Prostate gland (tissue), 2 donors: ENCODE measurements around the gene RARG. TPM values are rescaled to one million over a fixed set of nuclear protein-coding genes. Genes with fewer than 3 reads are reported as not detected.

Source experiments
- DNase-seq: peaks from one replicate; pipeline ENCODE4 v3.0.0-alpha.2; 2019; ENCODE audit warnings: low spot score
- H3K27ac ChIP-seq, 2 donors: fragments of 200-600 bp; sonication (generic); 2 replicates each; pipeline ENCODE4 v1.5.1; 2017 to 2019
- H3K27me3 ChIP-seq: fragments of 200-600 bp; sonication (generic); replicated peaks from 2 replicates; pipeline ENCODE4 v1.5.1; 2019; ENCODE audit not compliant: insufficient read depth
- H3K36me3 ChIP-seq, 2 donors: fragments of 200-600 bp; sonication (generic); 1 replicate in 1 of 2; 2 replicates in 1 of 2; pipeline versions ENCODE4 v1.5.1 to v1.8.1; 2017 to 2019
- H3K4me1 ChIP-seq: fragments of 200-600 bp; sonication (generic); replicated peaks from 2 replicates; pipeline ENCODE4 v1.5.1; 2019
- H3K4me3 ChIP-seq, 2 donors: fragments of 200-600 bp; sonication (generic); 2 replicates each; pipeline ENCODE4 v1.5.1; 2017 to 2019
- H3K9me3 ChIP-seq: fragments of 200-600 bp; sonication (generic); 2 replicates; pipeline ENCODE4 v1.5.1; 2017
- POLR2A ChIP-seq: fragments of 450-650 bp; IDR thresholded peaks from one replicate; pipeline ENCODE4 v1.6.1; 2016; ENCODE audit warnings: antibody characterized with exemption, mild to moderate bottlenecking
- POLR2AphosphoS5 ChIP-seq: sonication (generic); formaldehyde crosslinking; IDR thresholded peaks from one replicate; pipeline ENCODE4 v1.6.1; 2017; ENCODE audit warnings: antibody characterized with exemption
- WGBS: methylation state at CpG from one replicate; pipeline ENCODE4 v1.1.5; 2018; 5-methylcytosine and 5-hydroxymethylcytosine counted together
- intact Hi-C: fragments of 100-400 bp; cut with DNase I; formaldehyde crosslinking; loops from one replicate; pipeline ENCODE4 v1.14.2; 2022
- total RNA-seq, 2 donors: library from RNA; depleted of rRNA; stranded (reverse); fragments of >200 nt; gene quantifications; one replicate each; pipeline ENCODE4 v1.1.0, GENCODE V29; 2016
- TF ChIP-seq, protein P1 (sequence below), 4 experiments: fragments of 200-600 bp in 2 of 4; fragments of 450-650 bp in 2 of 4; sonication (generic) in 2 of 4; IDR thresholded peaks; 1 replicate in 3 of 4; 2 replicates in 1 of 4; pipeline ENCODE4 v1.5.1; 2016 to 2019; ENCODE audit warnings: antibody characterized with exemption in 4 of 4, mild to moderate bottlenecking in 2 of 4, moderate library complexity in 2 of 4

The RARG gene
- total RNA-seq, 2 donors from 2014 or later: 28.9 to 30.4 TPM

DNA sequence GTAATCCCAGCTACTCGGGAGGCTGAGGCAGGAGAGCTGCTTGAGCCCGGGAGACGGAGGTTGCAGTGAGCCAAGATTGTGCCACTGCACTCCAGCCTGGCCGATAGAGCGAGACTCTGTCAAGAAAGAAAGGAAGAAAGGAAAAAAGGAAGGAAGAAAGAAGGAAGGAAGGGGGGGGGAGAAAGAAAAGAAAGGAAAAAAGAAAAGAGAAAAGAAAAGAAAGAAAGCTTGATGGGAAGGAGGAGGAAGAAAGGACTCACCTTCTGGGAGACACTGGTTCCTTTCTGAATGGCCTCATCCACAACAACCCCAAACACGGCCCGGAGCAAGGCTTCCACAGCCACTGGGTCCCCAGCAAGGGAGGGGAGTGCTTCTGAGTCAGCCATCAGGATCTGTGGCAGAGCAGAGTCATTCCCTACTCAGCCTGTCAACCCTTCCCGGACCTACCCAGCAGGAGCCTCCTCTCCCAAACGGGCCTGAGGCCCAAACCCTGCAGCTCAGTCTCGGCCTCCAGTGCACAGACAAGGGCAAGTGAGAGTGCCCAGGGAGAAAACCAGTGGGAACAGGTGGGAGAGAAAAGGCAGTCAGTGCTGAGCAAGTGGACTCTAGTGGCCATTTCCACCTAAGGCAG is 58.8 kb downstream of the RARG start:
- TF ChIP-seq POLR2A: no peak
- no peak for DNase-seq
- H3K4me3 ChIP-seq: no peak overlapping the region
- intact Hi-C loops: no loop called here
- H3K4me1 ChIP-seq: peaks cover 21% of the 10 kb centered on the region
- H3K27me3 ChIP-seq: no peaks in the 10 kb centered on the region
- H3K36me3 ChIP-seq: no peaks in the 10 kb centered on the region
- 83% methylated on average over 10 of the region's 10 CpGs for WGBS
- H3K27ac ChIP-seq: peak overlapping the region in 1 of 2 donors; percentile 61
- no peaks in the 10 kb centered on the region for H3K9me3 ChIP-seq

DNA sequence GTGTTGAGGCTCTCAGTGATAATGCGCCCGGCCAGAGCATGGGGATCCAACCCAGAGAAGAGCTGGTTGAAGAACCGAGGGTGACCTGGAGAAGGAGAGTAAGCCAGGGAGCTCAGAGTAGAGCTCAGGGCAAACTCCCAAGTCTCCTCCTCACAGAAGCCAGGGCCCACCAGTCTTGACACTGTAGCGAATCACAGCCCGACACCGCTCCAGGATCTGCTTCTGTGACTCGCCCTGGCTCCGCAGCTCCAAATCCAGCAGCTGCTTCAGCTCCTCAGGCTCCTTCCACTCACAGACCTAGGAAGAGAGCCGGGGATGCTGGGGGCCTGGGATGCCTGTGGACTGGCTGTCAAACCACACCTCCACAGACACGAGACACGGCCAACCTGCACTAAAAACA is 59.7 kb downstream of the RARG start:
- H3K36me3 ChIP-seq: no peaks in the 10 kb centered on the region
- peak overlapping the region; percentile 6 to 61 for H3K27ac ChIP-seq
- H3K4me1 ChIP-seq: peaks cover 21% of the 10 kb centered on the region
- H3K27me3 ChIP-seq: no peaks in the 10 kb centered on the region
- WGBS: 60% methylated on average over 11 of the region's 11 CpGs
- H3K9me3 ChIP-seq: no peaks in the 10 kb centered on the region
- no peak overlapping the region for H3K4me3 ChIP-seq
- no peak for DNase-seq
- intact Hi-C loops: no loop called here
- TF ChIP-seq POLR2AphosphoS5: no peak
- no peak for TF ChIP-seq POLR2A
- TF ChIP-seq, protein P1, sequence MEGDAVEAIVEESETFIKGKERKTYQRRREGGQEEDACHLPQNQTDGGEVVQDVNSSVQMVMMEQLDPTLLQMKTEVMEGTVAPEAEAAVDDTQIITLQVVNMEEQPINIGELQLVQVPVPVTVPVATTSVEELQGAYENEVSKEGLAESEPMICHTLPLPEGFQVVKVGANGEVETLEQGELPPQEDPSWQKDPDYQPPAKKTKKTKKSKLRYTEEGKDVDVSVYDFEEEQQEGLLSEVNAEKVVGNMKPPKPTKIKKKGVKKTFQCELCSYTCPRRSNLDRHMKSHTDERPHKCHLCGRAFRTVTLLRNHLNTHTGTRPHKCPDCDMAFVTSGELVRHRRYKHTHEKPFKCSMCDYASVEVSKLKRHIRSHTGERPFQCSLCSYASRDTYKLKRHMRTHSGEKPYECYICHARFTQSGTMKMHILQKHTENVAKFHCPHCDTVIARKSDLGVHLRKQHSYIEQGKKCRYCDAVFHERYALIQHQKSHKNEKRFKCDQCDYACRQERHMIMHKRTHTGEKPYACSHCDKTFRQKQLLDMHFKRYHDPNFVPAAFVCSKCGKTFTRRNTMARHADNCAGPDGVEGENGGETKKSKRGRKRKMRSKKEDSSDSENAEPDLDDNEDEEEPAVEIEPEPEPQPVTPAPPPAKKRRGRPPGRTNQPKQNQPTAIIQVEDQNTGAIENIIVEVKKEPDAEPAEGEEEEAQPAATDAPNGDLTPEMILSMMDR (IDR thresholded peaks at IDR 0.05): no peak

DNA sequence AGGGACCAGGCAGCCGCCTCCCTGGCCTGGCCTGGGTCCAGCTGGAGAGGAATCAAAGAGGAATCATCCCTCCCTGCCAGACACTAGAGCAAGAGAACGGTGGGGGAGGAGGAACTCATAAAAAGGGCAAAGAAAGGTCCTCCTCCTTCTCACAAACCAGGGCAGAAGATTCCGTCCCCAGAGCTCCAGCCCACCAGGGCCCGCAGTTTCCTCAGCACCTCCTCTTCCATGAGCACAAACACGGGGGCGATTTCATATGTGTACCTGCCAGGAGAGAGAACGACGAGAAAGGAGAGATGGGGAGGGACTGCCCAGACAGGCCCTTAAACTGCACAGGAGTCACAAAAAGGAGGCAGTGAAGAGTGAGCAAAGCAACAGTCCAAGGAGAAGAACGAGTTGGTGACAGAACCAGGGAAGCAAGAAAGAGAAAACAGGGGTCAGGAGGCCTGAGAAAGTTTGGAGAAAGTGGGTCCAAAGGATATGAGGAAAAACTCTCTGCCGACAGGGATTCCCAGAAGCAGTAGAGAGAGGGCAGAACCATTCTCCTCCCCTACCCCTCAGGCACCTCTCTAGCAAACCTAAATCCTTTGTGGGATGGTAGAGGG is 60.2 kb downstream of the RARG start:
- Histone ChIP-seq H3K36me3 (no peaks in the 10 kb centered on the region), H3K4me1 (peaks cover 21% of the 10 kb centered on the region), H3K9me3 (no peaks in the 10 kb centered on the region), H3K27me3 (no peaks in the 10 kb centered on the region), H3K4me3 (no peak overlapping the region), H3K27ac (peak overlapping the region; percentile 6 to 61)
- intact Hi-C loops: no loop called here
- peak; percentile 47 for DNase-seq
- 12% methylated on average over 10 of the region's 10 CpGs for WGBS
- TF ChIP-seq, protein P1 (IDR thresholded peaks at IDR 0.05): no peak
- TF ChIP-seq POLR2A: no peak
- peak; percentile 41 for TF ChIP-seq POLR2AphosphoS5

DNA sequence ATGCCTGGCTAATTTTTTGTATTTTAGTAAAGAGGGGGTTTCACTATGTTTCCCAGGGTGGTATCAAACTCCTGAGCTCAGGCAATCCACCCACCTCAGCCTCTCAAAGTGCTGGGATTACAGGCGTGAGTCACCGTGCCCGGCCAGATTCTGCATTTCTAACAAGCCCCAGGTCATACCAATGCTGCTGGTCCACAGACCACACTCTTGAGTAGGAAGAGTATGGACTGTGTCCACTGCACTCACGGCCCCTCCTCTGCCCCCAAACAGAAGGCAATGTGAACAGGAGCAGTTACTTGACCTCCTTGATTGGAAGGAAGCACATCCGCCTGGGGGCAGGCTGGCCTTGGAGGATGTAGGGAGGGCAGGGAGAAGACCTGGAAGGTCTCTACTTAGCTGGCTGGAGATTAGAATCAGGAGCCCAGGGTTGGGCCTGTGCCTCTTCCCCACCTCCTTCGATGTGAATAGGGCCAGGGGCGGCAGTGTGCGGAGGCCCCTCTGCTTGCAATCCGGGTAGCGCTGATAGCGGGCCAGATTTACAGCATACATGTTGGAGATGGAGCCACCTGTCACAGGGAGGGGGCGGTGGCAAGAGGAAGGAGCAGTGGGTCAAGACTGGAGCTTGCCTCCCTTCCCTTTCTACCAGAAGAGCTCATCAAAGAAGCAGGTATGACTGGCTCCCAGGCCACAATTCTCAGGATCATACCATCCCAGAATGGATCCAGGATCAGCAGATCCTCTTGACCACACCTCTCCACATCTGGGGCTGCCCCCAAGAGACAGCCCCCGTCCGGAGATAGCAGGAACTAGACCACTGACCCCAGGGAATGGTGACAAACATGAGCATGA is 60.9 kb downstream of the RARG start:
- H3K36me3 ChIP-seq: no peaks in the 10 kb centered on the region

DNA sequence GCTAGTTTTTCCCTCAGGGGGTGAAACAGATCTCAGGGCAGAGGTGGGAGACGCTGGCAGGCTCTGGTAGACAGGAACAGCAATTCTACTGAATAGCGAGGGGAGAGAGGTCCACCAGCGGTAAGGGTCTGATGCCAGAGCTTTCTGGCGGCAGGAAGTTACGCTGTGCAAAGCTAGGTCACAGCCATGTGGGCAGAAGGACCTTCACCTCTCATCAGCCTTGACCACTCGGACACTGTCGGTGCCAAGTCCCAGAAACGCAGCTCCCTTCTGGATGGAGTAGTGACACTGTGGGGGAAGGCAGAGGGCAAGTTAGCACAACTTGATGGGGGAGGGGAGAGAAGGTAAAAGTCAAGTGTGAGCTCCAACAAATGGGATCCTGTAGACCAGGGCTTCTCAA is 61.8 kb downstream of the RARG start:
- Histone ChIP-seq H3K27ac (no peak overlapping the region), H3K9me3 (no peaks in the 10 kb centered on the region), H3K36me3 (no peaks in the 10 kb centered on the region), H3K4me1 (peaks cover 18% of the 10 kb centered on the region), H3K4me3 (no peak overlapping the region), H3K27me3 (no peaks in the 10 kb centered on the region)
- WGBS: 88% methylated on average over 8 of the region's 8 CpGs
- TF ChIP-seq POLR2AphosphoS5 (no peak), POLR2A (no peak)
- TF ChIP-seq, protein P1 (IDR thresholded peaks at IDR 0.05): no peak
- intact Hi-C loops: no loop called here
- no peak for DNase-seq

More for the DNA sequence above, 60.9 kb downstream of the RARG start:
- intact Hi-C loops: no loop called here
- no peak for TF ChIP-seq POLR2AphosphoS5
- TF ChIP-seq, protein P1 (IDR thresholded peaks at IDR 0.05): no peak
- no peak for TF ChIP-seq POLR2A
- H3K27me3 ChIP-seq: no peaks in the 10 kb centered on the region
- no peak for DNase-seq
- H3K4me3 ChIP-seq: no peak overlapping the region
- no peaks in the 10 kb centered on the region for H3K9me3 ChIP-seq
- 73% methylated on average over 14 of the region's 14 CpGs for WGBS
- peaks cover 21% of the 10 kb centered on the region for H3K4me1 ChIP-seq
- peak overlapping the region; percentile 6 to 61 for H3K27ac ChIP-seq
